Activated CD4-positive, alpha-beta T cell treated with anti-CD3 and anti-CD28 coated beads, Interleukin-10, Interleukin-2, amounts not matched to agents 100 ng/mL and 50 ng/mL, durations not matched to agents 16 hours and 8 hours (primary cell): Measurements from ENCODE around the gene PTPRJ.

Experiments
- DNase-seq: peaks from one replicate; pipeline ENCODE4 v3.0.0-alpha.2; 2020

The PTPRJ gene

DNA sequence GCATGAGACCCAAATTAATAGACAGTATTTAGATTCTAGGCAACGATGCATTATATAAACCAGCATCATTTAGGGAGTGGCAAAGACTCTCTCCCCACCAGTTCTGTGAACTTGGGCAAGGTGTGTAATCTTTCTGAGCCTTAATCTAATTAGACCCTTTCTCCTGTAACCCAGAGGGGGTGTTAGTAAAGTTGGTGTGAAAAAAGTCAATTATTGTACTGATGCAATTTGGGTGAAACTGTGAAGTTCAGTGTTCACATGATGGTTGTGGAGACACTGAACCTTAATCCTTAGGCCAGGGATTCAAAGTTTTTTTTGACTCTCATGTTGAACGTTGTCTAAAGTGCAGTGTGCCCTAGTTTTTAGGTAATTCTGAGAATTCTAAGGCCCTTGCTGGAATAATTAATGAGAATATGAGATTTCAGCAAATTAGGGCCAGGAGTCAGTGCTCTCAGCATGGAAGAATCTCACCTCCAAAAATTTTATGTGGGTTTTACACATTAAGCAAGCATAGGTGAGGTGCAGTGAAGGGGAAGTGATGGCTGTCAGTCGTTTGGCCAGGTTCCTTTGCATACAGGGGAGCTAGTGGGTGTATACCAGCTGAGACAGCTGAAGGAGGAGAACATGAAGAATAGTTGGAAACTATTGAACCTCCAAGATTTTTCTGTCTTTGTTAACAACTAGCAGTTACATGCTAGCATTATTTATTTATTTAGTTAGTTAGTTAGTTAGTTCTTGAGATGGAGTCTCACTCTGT, 94.2 kb downstream of the PTPRJ start:
- no peak for DNase-seq

DNA sequence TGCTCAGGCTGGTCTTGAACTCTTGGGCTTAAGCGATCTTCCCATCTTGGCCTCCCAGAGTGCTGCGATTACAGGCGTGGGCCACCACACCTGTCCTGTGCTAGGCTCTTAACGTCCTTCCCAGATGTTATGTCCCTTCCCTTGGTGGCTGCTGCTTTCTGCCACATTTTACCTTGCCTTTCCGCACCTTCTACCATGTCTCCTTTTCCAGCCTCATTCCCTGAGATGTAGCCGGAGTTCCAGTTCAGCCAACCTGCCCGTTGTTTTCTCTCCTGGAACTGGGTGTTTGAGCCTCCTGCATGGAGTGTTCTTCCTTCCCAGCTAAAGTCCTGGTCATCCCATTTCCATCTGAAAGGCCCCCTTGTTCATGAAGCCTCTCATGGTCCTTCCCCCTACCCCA, 95.3 kb downstream of the PTPRJ start:
- no peak for DNase-seq

DNA sequence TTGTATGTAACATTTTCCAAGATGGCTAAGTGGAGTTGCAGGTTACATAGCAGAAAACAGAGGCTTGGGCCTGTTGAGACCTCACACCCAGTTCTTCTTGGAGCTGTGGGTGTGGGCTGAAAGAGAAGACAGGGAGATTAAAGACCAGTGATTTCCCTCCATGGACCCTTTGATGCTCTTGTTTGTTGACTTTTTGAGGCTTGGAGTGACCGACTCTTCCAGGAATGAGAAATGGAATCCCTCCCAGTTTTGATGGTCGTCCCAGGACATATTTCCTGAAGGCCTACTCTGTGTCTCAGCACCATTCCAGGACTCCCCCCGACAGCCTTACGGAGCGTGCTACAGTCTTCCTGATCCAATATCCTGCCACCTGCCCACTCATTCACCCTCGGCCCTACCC, 96.9 kb downstream of the PTPRJ start:
- DNase-seq: no peak

DNA sequence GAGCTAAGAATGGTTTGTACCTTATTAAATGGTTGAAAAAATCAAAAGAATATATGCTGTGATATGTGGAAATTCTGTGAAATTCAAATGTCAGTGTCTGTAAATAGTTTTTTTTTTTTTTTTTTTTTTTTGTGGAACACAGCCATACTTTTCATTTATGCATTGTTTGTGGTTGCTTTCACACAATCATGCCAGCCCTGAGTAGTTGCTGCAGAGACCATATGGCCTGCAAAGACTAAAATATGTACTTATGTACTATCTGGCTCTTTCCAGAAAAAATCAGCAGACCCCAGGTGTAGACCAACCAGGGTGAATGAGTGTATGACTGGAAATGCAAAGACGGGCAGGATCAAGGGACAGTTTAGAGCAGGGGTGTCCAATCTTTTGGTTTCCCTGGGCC, 98.3 kb downstream of the PTPRJ start:
- DNase-seq: no peak

DNA sequence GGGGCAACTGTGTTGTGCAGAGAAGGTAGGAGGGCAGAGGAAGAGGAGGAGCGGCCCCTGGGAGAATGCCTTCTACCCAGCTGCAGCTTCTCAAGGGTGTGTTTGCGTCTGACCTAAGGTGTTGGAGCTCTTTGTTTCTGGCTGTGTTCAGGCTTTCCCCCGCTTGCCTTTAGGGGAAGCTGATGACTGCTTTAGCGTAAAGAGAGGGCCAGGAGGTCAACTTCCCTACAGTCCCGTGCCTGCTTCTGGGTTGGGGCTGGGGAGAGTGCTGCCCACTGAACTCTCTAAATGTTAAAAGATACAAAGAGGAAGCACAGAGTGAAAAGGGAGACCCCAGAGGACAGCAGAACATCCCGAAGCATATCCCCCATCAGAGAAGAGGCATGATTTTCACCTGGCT, 99.2 kb downstream of the PTPRJ start:
- DNase-seq: no peak

DNA sequence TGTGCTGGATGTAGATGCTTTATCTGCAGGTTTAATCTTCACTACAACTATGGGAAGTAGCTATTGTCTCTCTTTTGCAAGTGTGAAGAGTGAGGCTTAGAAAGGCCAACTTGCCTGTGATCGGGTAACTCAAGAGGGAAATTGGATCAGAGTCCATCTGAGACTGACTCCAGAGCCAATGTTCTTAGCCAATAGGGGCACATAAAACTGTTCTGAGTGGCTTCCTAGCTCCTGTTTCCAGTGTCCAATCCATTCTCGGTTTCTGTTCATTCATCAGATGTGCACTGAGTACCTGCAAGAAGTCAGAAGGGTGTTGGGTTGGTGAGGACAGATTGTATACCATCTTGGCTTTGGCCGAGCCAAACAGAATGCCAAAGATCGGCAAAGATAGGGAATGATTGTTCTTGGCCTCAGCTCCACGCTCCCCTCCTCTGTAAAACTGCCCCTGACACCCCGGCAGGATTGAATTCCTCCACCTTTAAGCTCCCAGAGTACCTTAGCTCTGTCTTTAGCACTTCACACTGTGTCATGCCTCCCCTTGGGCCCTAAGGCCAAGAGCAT, 100.0 kb downstream of the PTPRJ start:
- DNase-seq: no peak

DNA sequence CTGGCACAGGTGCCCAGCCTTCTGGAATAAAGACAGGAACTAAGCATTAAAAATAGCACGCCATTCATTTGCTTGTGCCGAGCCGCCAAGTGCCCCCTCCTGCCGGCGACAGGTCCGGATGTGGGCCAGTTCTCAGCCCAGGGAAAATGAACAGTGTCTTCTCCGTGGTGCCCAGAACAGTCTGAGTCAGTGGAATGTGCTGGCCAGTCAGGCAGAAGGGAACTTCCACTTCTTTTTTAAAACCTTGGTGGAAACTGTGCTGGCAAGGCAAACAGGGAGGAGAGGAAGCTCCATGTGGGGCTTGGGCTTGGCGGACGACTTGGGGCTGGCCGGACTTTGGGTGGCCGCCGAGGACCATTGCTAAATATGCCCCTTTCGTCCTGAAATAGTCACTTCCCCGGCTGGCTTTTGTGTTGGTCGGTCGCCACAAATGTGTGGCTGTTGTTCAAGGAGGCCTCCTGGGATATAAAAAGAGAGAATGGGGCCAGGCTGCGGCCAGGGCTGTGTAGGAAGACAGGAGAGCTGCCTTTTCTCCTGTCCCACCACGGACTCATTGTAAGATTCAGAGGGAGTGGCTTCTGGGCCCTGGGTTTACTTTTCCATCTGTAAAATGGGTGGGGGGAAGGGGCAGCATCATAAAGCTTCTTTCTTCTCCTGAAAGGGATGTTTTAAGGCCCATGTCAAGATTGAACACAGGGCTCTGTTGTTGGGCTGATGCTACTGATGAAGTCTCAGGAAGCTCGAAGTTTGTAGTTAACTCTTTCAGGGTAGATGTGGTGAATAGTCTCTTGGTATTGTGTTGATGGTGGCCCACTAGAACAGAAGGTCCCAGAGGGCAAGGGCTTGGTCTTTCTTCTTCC, 101.0 kb downstream of the PTPRJ start:
- peak; percentile 26 for DNase-seq

DNA sequence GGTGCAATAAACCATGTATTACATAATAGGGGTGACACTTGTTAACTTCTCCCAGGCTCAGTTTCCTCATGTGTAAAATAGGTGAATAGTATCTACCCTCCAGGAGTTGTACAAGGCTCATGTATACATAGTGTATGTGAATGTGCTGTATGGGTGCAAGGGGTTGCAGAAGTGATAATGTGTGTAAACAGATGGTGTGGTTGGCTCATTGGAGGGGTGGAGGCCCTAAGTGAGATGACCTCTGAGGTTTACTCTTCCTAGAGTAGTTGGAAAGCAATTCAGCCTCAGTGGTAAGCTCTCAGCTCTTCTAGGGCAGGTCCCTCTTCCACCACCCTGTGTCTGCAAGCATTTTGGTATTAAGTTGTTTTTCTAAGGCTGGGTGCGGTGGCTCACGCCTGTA, 102.4 kb downstream of the PTPRJ start:
- no peak for DNase-seq

DNA sequence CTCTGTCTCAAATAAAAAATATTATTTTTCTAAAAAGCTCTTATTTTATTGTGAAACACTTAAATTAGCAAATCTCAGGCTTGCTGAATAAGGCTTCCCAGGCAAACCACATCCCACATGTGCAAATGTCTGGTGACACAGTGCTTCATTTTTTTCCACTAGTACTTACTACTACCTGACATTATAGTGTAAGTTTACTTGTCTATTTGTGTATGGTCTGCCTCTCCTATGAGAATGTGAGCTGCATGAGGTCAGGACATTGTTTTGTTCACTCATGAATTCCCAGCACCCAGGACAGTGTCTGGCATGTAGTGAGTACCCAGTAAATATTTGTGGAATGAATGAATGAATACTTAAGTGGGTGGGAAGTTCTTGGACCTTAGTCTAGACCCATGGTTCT, 103.1 kb downstream of the PTPRJ start:
- DNase-seq: no peak

DNA sequence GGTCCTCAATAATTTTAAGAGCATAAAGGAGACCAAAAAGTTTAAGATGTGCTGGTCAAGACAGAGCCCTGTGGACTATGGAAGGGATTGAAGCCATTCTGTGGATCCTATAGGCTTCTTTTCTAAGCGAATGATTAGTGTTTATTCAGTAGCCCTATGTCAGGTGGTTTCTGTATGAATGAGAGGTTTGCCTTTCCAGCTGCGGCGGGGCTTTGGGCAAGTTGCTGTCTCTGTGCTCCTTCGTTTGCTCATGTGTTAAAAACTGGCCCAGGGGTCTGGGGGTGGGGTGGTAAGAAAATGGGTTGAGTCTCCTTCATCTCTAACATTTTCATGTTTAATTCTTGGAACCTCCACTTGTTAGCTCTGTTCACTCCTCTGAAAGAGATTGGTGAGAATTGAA, 105.3 kb downstream of the PTPRJ start:
- DNase-seq: no peak

DNA sequence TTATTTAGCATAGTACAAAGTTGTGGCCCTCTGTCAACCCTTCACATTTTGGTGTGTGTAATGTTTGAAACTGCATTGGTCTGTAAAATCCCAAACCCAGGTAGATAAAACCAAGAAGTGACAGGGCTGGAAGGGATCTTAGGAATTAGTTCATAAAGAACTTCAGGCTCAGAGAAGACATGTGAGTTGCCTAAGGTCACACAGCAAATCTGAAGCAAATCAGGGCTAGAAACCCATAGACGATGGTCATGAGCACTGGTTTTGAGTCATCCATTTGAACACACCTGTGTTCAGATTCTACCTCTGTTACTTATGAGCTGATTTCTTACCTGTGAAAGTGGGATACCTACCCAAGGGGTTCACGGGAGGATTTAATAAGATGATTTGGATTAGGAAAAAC, 107.1 kb downstream of the PTPRJ start:
- DNase-seq: no peak

DNA sequence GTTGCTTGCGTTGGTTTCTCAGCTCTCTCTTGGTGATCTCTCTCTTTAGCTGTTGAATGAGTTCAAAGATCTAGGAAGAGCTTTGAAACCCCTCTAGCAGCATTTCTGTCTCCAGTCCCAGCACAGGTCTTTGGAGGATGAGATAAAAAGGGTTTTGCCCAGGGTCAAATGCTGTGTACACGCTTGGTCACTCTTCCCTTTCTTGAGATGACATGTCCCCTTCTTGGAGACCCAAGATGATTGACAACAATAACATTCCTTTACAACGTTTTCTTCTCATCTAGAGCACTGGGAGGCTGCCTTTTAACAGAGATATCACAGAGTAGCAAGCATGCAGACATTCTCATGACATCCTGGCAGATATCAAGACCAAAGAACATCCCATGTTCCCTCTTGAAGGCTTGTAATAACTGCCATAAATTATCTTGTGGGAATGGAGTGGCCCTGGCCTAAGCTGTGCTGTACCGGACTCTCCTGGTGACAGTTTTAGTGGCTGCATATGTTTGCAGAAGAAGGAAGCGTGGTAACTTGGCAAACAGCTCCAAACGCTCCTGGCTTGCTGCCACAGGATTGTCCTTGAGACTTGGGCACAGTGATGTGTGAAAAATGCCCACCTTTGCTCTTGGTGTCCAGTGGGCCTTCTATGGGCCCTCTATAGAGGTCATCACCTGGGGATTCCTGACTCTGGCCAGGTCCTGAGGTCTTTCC, 107.8 kb downstream of the PTPRJ start:
- DNase-seq: no peak

DNA sequence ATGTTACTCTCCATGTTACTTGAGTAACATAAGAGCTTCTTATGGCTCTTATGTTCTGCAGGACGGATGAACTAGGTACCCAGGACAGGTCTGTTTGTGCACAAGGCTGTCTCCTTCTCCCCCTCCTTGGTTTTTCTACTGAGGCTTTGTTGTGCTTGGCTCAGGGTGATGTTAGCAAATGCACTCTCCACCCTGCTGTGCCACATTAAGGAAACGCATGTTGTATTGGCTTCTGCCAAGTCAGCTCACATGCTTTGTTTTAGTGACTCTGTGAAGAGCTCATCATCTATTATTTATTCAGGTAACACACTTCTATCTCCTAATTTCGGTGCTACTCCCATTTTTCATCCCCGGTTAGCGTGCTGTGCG, 108.3 kb downstream of the PTPRJ start:
- DNase-seq: no peak

DNA sequence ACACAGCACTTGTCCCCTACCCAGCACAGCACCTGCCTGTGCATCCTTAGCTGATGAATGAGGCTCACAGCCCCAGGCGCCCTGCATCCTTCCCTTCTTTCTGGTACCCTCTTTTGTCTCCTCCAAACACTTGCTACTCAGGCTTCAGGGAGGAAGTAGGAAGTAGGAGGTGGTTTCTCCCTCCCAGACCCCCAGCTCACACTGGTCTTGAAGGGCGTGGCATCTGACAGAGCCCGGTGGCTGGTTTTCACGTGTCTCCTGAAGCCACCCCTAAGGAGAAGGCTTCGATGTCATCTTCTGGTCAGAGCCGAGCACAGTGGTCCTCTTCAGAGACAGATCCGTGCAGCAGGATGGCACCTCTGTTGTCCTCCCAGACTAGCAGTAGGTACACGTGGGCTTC, 109.8 kb downstream of the PTPRJ start:
- DNase-seq: no peak

DNA sequence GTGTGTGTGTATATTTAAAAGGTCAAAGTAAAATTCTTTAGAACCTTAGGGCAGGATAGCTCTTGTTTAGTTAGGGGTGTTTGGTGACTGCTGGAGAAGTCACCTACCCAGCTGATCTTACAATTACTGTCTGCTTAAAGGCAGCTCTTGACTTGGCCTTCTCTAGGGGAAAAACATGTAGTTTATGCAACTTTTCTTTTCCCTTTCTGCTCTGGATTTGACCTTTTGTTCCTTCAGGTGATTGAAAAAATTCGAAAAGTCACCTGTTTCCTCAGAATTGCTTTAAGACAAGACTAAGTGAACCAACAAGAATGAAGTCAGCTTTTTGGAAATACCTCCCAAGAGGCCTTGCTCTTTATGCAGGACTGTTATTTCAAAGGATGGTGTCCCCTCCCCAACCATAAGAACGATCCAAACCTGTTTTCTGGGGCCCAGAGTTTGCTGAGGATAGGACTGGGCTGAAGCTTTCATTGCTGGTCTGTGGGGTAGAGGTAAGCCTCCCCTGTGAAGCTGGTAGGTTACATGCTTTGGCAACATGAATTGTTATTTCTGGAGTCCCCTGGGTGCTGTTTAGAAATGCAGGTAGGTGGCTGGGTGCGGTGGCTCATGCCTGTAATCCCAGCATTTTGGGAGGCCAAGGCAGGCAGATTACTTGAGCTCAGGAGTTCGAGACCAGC, 111.2 kb downstream of the PTPRJ start:
- DNase-seq: no peak

DNA sequence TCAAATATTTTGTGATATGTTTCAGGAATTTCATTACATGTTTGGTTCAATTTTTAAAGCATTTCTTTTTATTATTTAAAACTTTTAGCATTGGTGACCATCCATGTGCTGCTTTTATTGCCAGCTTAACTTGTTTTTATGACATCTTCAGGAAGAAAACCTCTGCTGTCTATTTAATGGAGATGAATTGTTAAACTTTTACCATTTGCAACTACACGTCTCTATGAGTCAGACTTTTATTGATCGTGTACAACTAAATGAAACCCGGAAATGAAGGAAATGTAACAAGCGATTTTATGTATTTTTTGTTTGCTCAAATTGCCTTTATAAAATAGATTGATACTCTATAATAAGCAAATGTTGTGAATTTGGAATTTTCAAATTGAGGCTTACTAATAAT, 113.0 kb downstream of the PTPRJ start:
- no peak for DNase-seq

DNA sequence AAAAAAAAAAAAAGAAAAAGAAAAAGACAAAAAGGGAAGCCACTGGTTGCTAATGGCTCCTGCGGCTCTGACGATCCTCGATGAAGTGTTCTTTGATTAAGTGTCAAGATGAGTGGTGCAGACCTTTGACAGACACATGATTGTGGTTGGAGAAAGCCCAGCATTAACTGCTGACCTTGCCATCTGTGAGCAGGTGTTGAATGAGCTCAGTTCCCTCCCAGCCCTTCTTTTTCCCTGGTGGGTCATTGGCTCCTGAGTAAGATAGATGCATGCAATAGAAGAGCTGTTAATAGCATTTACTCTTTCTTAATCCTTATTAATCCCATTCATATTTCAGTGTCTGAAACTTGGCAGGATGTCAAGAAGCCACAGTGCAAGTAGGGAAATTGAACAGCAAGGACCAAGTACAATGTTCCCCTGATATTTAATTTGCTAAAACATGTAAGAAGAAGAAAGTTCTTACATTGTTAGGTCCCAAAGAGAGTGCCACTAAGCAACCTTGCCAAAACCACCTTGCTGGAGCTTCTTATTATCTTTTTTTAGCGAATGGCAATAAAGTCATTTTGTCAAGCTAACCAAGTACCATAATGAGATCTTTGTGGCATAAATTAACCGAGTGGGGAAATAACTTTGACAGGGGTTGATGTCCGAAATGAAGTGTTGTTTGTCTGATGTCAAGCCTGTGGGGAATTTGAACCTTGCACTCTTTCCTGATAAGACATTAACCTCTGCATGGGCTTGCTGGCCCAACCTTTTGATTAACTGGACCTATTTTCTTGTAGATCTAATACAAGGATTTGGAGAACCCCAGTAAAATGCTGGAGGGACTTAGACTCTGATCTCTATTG, 113.7 kb downstream of the PTPRJ start:
- DNase-seq: peak; percentile 36

DNA sequence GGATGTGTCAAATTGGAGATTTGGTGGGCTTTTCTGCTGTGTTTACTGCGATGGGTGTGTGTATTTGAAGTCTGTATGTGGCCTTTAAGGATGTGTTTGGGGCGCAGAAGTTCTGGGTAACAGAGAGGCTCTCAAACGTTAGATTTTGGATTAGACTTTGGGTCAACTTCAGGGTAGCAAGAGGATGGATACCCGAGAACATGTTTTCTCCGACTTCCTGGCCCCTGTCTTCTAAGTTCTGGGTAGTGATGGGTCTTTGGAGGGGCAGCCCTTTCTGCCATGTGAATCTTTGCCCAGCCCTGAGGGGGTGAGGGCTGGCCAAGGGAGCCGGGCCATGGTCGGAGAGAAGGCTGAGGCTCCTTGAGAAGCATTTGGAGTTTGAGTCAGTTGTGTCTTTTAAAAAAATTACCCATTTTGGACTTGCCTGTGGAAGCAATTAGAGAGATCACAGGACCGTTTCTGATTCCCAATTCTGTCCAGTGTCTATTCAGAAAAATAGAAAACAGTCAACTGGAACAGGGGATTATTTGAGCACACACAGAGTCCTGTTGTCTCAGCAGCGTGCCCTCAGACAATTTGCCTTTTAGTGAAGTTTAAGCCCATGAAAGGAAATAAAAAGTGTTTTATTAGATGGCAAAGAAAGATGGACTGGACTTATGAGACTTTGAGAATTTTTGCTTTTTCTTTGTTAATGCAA, 114.4 kb downstream of the PTPRJ start:
- no peak for DNase-seq

DNA sequence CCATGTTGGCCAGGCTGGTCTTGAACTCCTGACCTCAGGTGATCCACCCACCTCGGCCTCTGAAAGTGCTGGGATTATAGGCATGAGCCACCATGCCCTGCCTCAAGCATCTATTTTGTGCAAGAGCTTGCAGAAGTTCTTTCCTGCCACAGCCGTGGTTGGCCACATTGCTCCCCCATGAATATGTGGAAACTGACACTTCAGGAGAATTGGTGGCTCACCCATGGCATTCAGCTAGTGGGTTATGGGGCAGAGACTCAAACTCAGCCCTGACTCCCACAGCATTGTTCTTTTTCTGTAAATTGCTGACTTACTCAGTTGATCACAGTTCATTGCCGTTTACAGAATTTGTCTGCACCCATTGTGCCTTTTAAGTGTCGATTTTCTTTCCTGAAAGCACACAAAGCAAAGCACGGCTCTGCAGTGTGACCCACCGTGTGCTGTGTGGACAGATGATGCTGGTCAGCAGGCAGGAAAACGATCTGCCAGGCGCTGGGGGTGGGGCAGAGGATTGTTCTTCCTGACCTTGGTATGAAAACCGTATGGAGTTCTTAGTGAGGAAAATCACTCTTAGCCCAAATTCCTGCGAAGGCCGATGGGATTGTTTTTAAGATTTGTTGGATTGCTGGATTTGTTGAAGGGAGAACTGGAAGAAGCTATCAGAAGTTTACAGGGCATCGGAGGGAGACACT, 115.6 kb downstream of the PTPRJ start:
- no peak for DNase-seq
